SK-N-MC (cell line): ENCODE data around the gene GID4.

Experiments used
- EZH2 ChIP-seq: fragments of 200-600 bp; sonication (generic); IDR thresholded peaks from one replicate; pipeline ENCODE4 v1.6.1; 2017; ENCODE audit warnings: antibody characterized with exemption
- POLR2AphosphoS5 ChIP-seq: IDR thresholded peaks from 2 replicates; pipeline ENCODE4 v1.6.1; 2012; ENCODE audit warnings: mild to moderate bottlenecking, low read depth, low read length, borderline replicate concordance

DNA sequence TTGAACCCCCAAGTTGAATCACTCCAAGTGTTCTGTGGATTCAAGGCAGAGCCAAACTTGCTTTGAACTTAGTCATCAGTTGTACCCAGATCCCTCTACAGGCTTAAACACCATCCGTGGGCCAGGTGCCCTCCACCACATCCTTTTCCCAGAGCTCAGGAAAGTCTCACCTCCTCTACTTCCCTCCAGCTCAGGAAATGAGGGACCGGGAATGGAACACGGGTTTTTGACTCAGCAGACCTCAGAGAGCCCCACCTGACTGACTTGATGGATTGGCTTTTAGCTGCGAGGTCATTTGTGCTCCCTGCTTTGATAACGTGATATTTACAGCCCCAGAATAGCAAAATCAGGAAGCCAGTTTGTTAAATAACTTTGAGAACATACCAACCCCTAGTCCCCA is 20.1 kb downstream of the GID4 start:
- no peak for TF ChIP-seq POLR2AphosphoS5
- no peak for TF ChIP-seq EZH2
